Stimulated activated CD4-positive, alpha-beta T cell treated with anti-CD3 and anti-CD28 coated beads, Interleukin-12 subunit alpha, Interleukin-12 subunit beta, amount 100 ng/mL, for 4 hours (primary cell): Measurements from ENCODE around the gene C1orf50.
"Not testable (repeated sequence)": the region's sequence is repeated elsewhere in the genome, so short reads cannot be mapped to it uniquely, and the experiment has no call there.

ENCODE experiments used
- DNase-seq: peaks from one replicate; pipeline ENCODE4 v3.0.0-alpha.2; 2020

The C1orf50 gene

GRCh38 chr1:42766741-42767509 lies at the start of gene C1orf50, which contains the start of gene P3H1:
Gene C1orf50 (plus strand): TSS chr1:42767249. CDS start chr1:42767312, 63 bp downstream.
Gene P3H1 (minus strand): TSS chr1:42767028. CDS start chr1:42766971, 57 bp downstream.
- peak; percentile 99 for DNase-seq

DNA sequence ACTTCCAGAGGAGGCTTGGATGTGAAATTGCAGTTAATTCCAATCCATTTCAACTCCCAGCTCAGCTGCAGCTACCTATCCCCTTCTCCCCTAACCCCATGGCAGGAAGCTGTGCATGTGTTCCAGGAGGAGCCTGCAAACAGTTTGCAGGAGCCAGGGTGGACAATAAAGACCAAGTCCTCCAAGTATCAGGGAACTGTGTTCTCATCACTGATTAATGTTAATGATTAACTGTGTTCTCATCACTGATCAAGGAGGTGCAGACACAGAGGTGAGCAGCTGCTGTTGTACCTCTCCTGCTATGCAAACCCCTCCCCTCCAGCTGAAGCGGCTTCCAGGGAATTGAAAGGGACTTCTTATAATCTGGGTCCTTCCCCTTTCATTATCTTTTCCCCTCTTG lies 46.2 kb upstream of the C1orf50 start:
- DNase-seq = no peak

- DNase-seq = no peak
These were observed 45.1 kb upstream of the C1orf50 start for GRCh38 chr1:42721926-42722325.

GRCh38 chr1:42722403-42722802 lies 44.6 kb upstream of the C1orf50 start:
- not testable (repeated sequence) for DNase-seq

GRCh38 chr1:42723511-42723910 lies 43.5 kb upstream of the C1orf50 start:
- DNase-seq = no peak

- not testable (repeated sequence) for DNase-seq
These were observed 41.2 kb upstream of the C1orf50 start for GRCh38 chr1:42725820-42726219.

DNA sequence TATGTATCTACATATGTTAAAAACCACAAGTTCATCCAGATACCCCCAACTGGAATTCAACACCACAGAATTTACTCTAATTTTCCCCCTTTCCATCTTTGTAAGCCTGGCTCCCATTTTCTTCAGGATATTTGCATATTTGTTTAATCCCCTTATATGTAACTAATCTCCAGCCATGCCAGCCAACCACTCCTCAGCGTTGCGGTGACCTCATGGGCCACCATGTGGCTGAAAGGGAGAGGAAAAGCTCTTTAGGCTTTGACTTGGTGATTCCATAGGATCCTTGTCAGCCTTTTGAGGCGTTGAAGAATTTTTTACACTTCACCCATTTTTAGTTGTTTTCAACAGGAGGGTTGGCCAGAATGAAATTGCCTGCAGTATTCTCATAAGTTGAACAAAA lies 37.0 kb upstream of the C1orf50 start:
- no peak for DNase-seq

GRCh38 chr1:42730988-42731387 lies 36.1 kb upstream of the C1orf50 start:
- peak; percentile 35 for DNase-seq

- no peak for DNase-seq
These were observed 35.5 kb upstream of the C1orf50 start for GRCh38 chr1:42731585-42731984.

- no peak for DNase-seq
These were observed 34.8 kb upstream of the C1orf50 start for GRCh38 chr1:42732126-42732680.

- no peak for DNase-seq
These were observed 33.4 kb upstream of the C1orf50 start for GRCh38 chr1:42733415-42734200.

DNA sequence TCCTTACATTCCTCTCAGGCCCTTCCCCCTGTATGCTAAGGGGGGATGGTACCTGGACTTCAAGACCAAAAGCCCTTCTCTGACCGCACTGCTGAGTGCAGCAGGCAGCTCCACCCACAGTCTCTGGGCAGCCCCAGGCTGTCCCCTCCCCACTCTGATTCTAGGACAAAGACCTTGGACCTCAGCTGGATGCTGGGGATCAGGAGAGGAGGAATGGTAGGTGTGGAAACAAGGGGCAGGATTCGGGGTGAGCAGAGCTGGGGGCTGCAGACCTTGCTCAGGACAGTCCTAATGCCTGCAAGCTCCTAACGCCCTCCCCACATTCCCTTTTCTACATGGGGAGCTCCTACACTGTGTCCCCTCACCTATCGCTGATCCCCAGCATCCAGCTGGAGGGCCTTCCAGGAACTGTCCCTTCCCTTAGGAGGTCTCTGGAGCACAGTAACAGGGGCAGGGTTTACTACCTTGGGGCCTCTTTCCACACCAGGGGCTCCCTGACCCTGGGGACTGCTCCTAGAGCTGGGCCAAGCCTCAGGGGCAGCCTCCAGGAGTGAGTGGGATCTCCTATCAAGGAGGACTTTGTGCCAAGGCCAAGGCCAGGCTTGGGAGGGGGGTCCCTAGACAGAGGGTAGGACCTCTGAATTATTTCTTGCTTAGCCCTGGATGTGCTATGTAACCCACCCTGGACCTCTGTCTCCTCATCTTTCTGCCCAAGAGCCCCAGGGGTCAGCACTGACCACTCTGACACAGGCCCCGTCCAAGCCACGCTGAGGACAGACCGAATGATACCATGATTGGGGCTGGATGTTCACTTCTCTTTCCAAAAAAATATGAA lies 32.6 kb upstream of the C1orf50 start:
- DNase-seq = no peak

DNA sequence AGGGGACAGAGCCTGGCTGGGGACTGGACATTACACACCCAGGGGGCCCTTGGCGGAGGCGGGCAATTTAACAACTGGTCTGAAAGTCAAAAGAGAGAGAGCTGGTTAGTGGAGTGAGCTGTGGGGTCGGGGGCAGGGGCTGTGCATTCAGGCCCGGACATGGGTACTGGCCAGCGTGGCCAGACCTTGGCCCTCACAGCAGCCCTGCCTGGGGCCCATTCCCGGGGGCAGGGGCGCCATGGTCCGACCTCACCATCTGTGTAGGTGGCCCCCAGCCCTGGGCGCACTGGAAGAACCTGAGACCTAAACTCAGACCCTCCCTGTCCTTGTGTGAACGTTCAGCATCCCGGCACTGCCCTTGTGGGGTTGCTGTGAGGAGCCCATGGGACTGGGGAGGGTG lies 32.0 kb upstream of the C1orf50 start:
- DNase-seq = no peak

DNA sequence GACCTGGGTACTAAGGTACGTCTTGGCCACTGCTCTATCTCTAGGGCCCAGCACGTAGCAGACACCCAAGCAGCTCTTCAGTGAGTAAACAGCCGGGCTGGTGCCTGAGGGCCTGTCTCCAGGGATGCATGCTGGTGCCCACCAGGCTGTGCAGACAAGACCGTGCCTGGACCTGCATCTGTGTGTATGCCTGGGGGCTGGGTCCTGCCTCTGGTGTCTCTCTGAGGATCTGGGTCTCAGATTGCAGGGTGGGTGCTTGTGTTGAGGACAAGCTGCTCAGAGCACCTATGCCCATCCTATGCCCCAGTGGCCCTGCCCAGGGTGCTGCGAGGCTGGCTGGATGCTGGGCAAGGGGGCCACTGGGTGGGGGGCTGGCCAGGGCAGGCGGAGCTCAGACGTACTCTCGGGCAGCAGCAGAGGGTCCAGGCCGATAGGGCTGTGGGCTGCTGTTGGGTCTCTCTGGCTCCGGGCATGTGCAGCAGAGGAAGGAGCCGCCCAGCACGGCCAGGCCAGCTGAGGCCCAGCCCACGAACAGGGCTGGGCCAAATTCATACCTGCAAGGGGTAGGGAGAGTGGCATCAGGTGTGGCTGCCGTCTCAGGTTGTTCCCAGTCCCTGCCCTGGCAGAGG lies 31.5 kb upstream of the C1orf50 start:
- DNase-seq = no peak

GRCh38 chr1:42736152-42736551 lies 30.9 kb upstream of the C1orf50 start:
- no peak for DNase-seq

- no peak for DNase-seq
These were observed 30.4 kb upstream of the C1orf50 start for GRCh38 chr1:42736571-42737200.

DNA sequence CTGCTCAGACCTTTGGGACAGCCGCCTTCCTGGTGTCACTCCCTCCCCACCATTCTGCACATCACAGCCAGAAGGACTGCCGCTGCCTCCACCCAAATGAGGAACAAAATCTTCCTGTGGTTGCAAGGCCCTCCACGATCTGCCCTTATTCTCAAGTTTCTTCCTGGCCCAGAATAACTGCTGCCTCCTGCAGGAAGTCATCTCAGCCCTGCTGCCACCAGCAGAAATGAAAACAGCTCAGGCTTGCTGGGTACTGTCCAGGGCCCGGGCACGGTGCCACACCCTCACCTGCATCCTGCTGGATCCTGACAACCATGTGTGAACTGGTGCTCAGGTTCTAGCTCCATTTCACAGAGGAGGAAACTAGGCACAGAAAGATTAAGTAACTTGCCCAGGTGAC lies 29.8 kb upstream of the C1orf50 start:
- no peak for DNase-seq

- DNase-seq = no peak
These were observed 28.9 kb upstream of the C1orf50 start for GRCh38 chr1:42737986-42738677.

- no peak for DNase-seq
These were observed 28.3 kb upstream of the C1orf50 start for GRCh38 chr1:42738678-42739226.

DNA sequence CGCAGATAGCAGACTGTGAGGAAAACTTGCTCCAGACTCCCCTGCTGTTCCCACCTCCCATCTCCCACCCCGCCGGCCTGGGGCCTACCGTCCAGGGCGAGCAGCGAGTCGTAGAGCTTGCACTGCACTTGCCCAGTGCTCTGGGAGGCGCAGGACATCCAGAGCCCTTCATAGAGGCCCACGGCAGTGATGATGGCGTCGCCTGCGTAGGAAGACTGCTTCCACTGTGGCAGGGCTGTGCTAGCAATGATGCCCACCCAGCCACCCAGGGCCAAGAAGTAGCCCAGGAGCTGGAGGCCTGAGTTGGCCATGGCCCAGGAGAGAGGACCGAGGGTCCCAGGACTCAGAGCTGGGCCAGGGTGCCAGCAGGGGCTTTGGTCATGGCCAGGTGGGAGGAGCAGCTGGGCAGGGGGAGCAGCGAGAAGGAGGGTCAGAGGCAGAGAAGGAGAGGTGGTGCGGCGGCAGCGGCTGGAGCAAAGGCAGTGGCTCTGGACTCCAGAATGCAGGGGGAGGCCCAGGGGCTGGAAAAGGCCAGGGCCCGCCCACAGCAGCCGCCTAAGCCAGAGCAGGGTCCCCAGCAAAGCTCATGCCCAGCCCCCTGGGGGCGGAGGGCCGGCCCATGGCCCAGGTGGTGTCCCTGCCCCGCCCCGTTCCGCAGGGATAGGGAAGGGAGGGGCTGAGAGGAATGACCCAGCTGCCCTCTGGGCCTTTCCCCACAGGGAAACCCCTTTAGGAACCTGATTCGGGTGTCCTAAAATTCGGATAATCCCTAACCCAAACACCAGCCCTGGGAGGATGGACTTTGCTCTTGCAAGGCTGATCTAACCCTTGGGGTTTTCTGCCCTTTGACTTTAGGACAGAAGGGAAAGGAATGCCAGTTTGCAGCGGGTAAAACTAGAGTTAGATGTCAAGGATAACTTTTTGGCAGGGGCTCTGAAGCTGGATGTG lies 27.0 kb upstream of the C1orf50 start, which contains the start of gene CLDN19:
CLDN19 (minus strand) TSS at position 484 of the 948 bp plus-strand sequence; CDS start at position 311, 173 bp downstream.
- no peak for DNase-seq
